NCI-H2227 (cell line): ENCODE data around the gene ZMIZ1.

Experiments
- DNase-seq: peaks from one replicate; lab custom pipeline; 2025; ENCODE audit not compliant: unreplicated experiment; lab: John Stamatoyannopoulos, UW

Gene ZMIZ1

DNA sequence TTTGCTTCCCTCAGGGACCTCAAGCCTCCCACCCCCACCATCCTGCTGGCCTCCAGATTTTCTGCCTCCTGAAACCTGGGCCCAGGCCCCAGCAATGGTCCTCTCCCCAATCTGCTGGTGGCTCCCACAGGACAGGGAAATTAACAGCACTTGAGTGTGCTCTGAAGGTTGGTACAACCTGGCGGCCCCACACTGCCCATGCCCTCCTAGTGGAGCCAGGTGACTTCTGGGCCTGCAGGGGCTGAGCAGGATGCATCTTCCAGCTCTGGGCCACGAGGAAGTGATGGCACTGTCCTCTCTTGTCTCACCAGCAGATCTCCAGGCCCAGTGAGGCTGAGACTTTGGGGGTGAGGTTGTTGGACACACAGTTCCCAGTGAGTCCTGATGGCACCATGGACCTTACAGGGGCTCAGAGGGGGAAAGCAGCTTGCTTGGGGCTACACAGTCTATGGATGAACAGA, 3.6 kb upstream of the ZMIZ1 start:
- no peak for DNase-seq

DNA sequence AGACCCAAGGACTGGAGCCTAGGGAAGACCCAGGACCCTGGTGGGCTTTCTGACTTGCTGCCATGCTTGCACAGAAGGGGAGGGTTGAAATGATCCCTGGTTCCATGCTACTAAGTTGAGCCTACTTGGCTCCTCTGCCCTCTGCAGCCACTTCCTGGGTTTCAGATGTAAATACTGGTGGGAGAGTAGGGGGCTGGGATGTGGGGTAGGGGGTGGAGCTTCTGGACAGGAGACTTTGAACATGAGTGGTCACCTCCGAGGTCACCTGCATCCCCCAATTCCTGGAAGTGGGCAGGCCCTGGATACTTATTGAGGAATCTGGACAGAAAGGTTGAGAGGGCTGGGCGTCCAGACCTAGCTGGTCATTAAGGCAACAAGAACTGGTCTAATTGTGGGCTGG, 2.9 kb upstream of the ZMIZ1 start:
- DNase-seq, result no peak

DNA sequence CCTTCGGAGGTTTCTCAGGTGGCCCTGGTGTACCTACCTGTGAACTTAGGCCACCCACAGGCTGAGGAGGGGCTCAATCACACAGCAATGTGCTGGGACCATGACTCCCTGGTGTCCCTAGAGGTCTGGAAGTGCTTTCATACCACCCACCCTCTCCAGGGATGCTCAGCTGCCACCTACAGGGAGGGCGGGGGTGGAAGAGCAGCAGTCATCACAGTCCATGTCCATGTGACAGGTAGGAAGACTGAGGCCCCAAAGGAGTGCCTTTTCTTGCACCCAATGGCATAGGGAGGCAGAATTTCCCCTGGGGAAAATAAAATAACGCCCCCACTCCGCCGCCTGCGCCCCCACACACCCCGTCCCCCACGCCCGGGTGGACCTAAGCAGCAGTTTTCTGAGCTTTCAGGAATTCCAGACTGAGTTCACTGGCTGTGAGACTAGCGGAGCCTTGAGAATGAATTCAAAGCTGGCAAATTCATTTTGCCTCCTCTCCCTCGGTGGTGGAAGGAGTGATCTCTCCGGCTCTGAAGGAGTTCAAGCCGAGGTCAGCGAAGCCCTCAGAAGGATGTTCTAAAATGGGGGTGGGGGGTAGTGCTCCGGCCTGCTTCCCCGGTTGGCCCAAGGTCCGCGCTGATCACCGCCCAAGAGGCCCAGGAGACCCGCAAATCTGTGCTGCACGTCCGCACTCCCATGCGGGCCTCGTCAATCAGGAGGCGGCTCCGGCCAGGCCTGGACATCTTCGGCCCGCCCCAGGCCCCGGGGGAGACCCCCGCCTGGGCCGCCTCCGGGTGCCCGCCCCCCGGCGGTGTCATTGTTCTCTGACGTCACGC, 2.1 kb upstream of the ZMIZ1 start:
- peak; percentile 15 for DNase-seq

GRCh38 chr10:79067241-79068202, 1.2 kb upstream of the ZMIZ1 start:
- DNase-seq, result peak; percentile 91

DNA sequence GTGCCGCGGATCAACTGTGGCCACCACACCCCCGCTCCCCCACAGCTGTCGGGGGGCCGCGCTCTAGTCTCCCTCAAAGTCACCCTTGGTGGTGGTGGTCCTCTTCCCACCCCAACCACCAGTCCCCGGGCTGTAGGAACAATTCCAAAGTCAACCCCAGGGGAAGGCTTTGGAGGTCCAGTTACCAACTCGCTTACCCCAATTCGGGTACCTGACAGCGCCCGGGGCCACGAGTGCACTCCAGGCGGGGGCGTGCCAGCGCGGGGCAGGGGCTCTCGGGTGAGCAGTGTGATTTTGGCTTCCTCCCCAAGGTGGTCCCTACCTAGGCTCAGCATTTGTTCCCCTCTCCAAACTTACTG, 584 bp upstream of the ZMIZ1 start:
- no peak for DNase-seq

- peak; percentile 56 for DNase-seq
These were observed 737 bp downstream of the ZMIZ1 start for GRCh38 chr10:79069325-79070080.

- DNase-seq, result no peak
These were observed 1.4 kb downstream of the ZMIZ1 start for GRCh38 chr10:79070081-79070605.

GRCh38 chr10:79070606-79071395, 2.0 kb downstream of the ZMIZ1 start:
- DNase-seq, result peak; percentile 37

DNA sequence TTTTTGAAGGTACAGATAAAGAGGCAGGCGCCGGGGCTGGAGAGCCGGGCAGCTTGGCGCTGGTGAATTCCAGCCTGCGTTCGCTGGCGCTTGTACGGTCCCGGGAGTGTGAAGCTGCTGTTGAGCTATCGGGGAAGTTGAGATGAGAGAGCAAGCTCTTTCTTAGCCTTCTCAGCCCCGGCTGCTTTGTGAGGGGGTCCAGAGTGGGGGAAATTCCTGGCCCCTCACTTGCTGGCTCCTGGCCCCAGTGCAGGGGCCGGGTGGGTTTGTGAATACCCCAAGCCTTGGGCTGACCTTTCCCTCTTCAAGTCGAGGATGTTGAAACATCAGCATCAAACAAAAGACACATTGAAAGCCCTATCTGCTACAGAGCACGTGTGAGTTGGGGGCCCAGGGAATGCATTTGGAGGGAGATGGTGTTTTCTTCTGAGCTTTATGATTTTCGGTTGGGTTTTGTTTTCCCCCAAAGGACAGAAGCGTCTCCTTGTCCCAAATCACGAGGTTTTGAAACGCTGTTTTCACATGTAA, 2.7 kb downstream of the ZMIZ1 start:
- peak; percentile 37 for DNase-seq

DNA sequence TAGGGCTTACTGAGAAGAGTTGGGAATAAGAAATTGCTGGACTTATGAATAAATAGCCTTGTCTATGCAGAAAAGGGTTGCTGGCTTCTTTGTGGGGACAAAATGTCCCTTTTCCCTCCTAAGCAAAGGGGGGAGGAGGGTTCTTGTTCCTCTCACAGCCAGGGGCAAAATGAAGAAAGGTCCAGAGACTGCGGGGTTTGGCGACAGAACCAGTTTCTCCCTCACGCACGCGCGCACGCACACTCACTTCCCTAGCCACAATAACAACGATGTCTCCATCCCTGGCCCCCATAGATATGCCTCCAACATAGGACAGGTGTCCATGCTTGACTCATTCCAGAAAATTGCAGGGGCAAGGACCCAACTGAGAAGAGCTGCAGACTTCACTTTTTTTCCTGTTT, 3.3 kb downstream of the ZMIZ1 start:
- no peak for DNase-seq

DNA sequence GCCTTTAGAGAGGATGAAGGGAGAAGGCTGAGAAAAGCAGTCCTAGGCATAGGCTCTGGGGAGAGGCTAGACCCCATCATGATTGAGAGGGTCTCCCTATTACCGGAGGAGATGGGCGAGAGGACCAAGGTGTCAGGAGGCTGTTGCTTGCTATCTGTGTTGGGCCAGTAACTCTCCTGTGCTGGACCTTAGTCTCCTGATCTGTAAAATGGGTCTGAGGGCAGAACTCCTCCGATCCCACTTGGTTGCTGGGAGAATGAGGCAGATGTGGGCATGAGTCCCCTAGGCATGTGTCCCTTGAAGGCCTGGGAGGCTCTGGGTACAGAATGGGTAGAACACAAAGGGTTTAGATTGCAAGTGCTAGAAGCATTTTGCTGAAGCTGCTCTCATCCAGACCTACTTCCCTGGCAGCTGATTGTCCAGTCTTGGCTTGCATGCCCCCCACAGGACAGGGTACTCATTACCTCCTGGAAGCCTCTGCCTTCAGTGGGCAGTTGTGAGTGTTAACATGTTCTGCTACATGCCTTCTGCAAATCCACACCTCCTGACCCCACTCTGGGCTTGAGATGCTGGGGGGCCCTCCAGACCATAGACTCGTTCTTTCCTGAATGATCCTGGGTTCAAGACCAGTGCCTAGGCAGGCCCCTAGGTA, 4.4 kb downstream of the ZMIZ1 start:
- DNase-seq, result no peak

- DNase-seq, result peak; percentile 13
These were observed 5.1 kb downstream of the ZMIZ1 start for GRCh38 chr10:79073784-79074432.

- DNase-seq, result no peak
These were observed 6.0 kb downstream of the ZMIZ1 start for GRCh38 chr10:79074732-79075131.

DNA sequence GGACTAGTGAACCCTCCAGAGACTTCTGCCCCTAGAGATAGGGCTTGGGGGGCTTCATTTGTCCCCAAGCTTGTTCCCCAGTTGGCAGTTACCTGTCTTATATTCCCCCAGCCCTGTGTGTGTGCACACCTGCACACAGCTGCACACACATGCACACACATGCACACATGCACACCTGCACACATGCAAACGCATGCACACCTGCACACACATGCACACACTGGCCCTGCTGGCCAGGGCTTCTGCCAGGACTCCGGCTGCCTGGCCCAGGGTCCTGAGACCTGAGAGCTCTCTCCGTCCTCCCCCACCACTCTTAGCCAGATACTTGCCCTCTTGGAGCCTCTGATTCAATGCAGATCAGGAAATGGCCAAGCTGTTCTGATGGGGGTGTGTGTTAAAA, 6.7 kb downstream of the ZMIZ1 start:
- no peak for DNase-seq

DNA sequence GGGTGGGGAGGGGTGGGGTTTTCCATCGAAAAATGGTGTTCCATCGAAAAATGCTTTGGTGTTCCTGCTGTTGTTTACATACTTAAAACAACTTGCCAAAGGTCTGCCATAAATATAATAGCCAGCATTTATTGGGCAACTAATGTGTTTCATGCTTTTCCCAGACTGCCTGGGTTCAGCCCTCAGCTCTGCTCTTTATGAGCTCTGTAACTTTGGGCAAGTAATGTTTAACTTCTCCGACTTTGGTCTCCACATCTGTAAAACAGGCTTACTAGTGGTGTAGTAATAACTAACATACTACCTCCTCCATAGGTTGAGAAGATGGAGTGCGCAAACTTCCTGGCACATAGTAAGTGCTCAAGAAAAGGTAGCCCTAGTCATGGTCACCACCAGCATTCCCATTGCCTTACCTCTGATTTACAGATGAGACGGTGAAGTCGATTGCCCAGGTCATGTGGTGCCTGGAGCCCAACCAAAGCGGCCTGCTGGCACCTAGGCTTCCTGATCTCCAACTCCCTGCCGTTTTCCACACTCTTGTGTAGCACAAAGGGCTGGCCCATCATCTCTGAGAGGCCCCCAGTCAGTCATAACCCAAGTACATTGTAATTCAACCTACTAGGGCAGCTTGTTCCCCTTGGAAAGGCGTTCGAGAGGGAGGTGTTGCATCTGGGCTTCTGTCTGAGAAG, 8.9 kb downstream of the ZMIZ1 start:
- DNase-seq, result no peak

- DNase-seq, result no peak
These were observed 9.7 kb downstream of the ZMIZ1 start for GRCh38 chr10:79078367-79079053.

- DNase-seq, result no peak
These were observed 10.3 kb downstream of the ZMIZ1 start for GRCh38 chr10:79079054-79079397.
